Measurements from ENCODE around the gene GNAI1. TPM values are rescaled to one million over a fixed set of nuclear protein-coding genes. Genes with fewer than 3 reads are reported as not detected.

Gene GNAI1
- total RNA-seq, 1 donor from 2014 or later: 50.6 TPM

DNA sequence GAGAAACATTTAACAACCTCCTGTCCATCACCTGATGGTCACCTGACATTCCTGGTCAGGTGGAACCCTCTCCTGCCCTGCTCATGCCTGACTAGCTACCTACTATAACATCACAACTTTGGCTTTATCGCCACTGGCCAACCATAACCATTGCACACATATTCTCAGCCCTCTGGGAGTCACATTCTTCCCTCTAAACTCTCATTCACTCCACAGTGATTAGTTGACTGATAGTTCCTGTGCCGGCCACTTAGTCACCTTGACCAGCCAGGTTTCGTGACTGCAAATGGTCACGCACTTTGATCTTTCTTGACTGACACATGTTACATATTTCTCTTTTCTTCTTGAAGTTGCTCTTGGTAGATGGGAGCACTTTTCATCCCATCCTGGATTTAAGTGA lies 50.1 kb downstream of the GNAI1 start:
- no peak overlapping the region for H3K4me3 ChIP-seq
- no peak overlapping the region for H3K27ac ChIP-seq
- intact Hi-C loops (cut with DNase I): no loop called here
- no peaks in the 10 kb centered on the region for H3K27me3 ChIP-seq
- no peaks in the 10 kb centered on the region for H3K36me3 ChIP-seq
- peaks cover 47% of the 10 kb centered on the region for H3K4me1 ChIP-seq
- no peak for TF ChIP-seq POLR2A (IDR thresholded peaks at IDR 0.05)
- TF ChIP-seq POLR2AphosphoS5 (IDR thresholded peaks at IDR 0.05; ENCODE audit: insufficient read depth in 1 of 2, low read depth in 1 of 2): no peak
- TF ChIP-seq, protein P1, sequence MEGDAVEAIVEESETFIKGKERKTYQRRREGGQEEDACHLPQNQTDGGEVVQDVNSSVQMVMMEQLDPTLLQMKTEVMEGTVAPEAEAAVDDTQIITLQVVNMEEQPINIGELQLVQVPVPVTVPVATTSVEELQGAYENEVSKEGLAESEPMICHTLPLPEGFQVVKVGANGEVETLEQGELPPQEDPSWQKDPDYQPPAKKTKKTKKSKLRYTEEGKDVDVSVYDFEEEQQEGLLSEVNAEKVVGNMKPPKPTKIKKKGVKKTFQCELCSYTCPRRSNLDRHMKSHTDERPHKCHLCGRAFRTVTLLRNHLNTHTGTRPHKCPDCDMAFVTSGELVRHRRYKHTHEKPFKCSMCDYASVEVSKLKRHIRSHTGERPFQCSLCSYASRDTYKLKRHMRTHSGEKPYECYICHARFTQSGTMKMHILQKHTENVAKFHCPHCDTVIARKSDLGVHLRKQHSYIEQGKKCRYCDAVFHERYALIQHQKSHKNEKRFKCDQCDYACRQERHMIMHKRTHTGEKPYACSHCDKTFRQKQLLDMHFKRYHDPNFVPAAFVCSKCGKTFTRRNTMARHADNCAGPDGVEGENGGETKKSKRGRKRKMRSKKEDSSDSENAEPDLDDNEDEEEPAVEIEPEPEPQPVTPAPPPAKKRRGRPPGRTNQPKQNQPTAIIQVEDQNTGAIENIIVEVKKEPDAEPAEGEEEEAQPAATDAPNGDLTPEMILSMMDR (IDR thresholded peaks at IDR 0.05): no peak
- no peaks in the 10 kb centered on the region for H3K9me3 ChIP-seq
- DNase-seq (ENCODE audit: extremely low spot score in 2 of 2): no peak

DNA sequence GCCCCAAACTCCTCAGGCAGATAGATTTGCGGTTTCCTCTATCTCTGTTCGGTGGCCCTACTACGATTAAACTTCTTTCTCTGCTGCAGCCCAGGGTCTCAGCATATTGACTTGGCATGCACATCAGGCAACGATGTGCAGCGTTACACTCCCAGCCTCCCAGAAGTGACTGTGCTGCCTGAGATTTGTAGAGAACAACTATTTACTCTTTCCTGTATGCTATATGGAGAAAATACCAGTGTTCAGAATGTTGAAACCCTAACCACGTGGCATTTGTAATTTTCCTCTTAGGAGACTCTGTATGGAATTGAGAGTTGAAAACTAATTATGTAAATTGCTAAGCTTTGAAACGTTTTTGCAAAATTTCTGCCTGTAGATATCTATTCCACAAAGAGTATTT lies 50.9 kb downstream of the GNAI1 start:
- no peak for DNase-seq (ENCODE audit: extremely low spot score in 2 of 2)
- H3K27me3 ChIP-seq: no peaks in the 10 kb centered on the region
- TF ChIP-seq POLR2AphosphoS5 (IDR thresholded peaks at IDR 0.05; ENCODE audit: insufficient read depth in 1 of 2, low read depth in 1 of 2) (no peak), POLR2A (IDR thresholded peaks at IDR 0.05) (no peak)
- TF ChIP-seq, protein P1 (IDR thresholded peaks at IDR 0.05): no peak
- H3K4me3 ChIP-seq: no peak overlapping the region
- H3K9me3 ChIP-seq: no peaks in the 10 kb centered on the region
- no peaks in the 10 kb centered on the region for H3K36me3 ChIP-seq
- H3K27ac ChIP-seq: no peak overlapping the region
- intact Hi-C loops (cut with DNase I): no loop called here
- peaks cover 39% of the 10 kb centered on the region for H3K4me1 ChIP-seq

DNA sequence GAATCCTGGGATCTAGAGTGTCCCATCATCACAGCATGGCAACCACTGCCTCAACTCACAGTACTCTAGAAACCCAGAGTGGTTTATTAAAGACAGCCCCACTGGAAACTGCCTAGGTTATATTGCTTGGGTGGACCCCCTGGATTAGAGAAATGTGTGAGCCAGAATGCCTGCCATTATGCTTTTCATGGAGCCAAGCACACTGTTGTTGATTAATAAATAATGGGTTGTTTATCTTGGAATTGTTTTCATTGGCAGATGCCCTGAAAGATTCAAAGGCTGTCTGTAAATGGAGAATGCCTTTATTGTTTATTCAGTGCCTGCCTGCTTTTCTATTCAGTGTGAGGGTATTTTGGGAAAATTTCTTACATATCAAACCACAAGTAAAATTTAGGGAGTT lies 52.1 kb downstream of the GNAI1 start:
- DNase-seq (ENCODE audit: extremely low spot score in 2 of 2): no peak
- no peak overlapping the region for H3K27ac ChIP-seq
- intact Hi-C loops (cut with DNase I): no loop called here
- H3K4me1 ChIP-seq: peaks cover 36% of the 10 kb centered on the region
- no peaks in the 10 kb centered on the region for H3K9me3 ChIP-seq
- no peak overlapping the region for H3K4me3 ChIP-seq
- no peaks in the 10 kb centered on the region for H3K27me3 ChIP-seq
- no peak for TF ChIP-seq POLR2AphosphoS5 (IDR thresholded peaks at IDR 0.05; ENCODE audit: insufficient read depth in 1 of 2, low read depth in 1 of 2)
- TF ChIP-seq, protein P1 (IDR thresholded peaks at IDR 0.05): no peak
- TF ChIP-seq POLR2A (IDR thresholded peaks at IDR 0.05): no peak
- no peaks in the 10 kb centered on the region for H3K36me3 ChIP-seq

DNA sequence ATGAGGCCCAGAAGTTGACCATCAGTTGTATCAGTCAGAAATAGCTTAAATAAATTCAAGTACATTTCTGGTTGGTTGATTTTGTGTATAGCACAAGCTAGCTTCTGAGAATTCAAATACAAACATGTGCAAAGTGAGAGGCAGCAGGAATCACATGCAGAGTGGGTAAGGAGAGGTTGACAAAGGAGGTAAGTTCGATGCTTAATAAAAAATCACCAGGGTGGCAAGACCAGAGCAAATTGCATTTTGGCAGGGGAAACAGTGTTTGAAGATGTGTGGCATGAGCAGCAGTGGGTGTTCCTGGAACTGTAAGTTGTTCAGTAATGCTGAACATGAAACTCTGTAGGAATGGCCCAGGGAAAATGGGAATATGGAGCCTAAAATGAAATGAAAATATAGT lies 52.6 kb downstream of the GNAI1 start:
- Histone ChIP-seq H3K9me3 (no peaks in the 10 kb centered on the region), H3K27ac (no peak overlapping the region), H3K4me1 (peaks cover 36% of the 10 kb centered on the region), H3K4me3 (no peak overlapping the region), H3K36me3 (no peaks in the 10 kb centered on the region), H3K27me3 (no peaks in the 10 kb centered on the region)
- no peak for TF ChIP-seq POLR2AphosphoS5 (IDR thresholded peaks at IDR 0.05; ENCODE audit: insufficient read depth in 1 of 2, low read depth in 1 of 2)
- TF ChIP-seq POLR2A (IDR thresholded peaks at IDR 0.05): no peak
- TF ChIP-seq, protein P1 (IDR thresholded peaks at IDR 0.05): no peak
- intact Hi-C loops (cut with DNase I): no loop called here
- DNase-seq (ENCODE audit: extremely low spot score in 2 of 2): no peak

DNA sequence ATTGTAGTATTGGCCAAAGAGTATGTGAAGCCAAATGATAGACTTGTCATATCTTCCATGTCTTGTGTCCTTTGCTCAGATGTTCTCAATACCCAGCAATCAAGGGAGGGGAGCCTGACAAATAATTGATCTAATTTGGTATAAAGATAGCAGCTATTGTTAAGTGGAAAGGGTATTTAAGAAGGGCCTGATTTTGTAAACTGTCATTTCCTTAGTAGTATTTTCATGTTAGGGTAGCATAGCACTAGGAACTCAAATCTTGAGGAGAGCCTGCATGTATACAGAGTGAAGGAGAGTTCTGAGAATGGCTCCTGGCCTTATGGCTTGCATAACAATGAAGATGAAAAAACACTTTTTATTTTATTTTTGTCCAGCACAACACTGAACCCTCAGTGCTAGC lies 53.1 kb downstream of the GNAI1 start:
- H3K4me3 ChIP-seq: no peak overlapping the region
- H3K27me3 ChIP-seq: no peaks in the 10 kb centered on the region
- H3K27ac ChIP-seq: no peak overlapping the region
- DNase-seq (ENCODE audit: extremely low spot score in 2 of 2): no peak
- H3K36me3 ChIP-seq: no peaks in the 10 kb centered on the region
- intact Hi-C loops (cut with DNase I): no loop called here
- peaks cover 36% of the 10 kb centered on the region for H3K4me1 ChIP-seq
- TF ChIP-seq POLR2AphosphoS5 (IDR thresholded peaks at IDR 0.05; ENCODE audit: insufficient read depth in 1 of 2, low read depth in 1 of 2) (no peak), POLR2A (IDR thresholded peaks at IDR 0.05) (no peak)
- TF ChIP-seq, protein P1 (IDR thresholded peaks at IDR 0.05): no peak
- no peaks in the 10 kb centered on the region for H3K9me3 ChIP-seq

Data from vagina (tissue), 2 donors.